HG02763 (cell line): ENCODE data around the gene SPATS2.
"Not testable (repeated sequence)": the region's sequence is repeated elsewhere in the genome, so short reads cannot be mapped to it uniquely, and the experiment has no call there.

ENCODE experiments used
- ATAC-seq: cut with Tn5 transposase; IDR thresholded peaks from one replicate; pipeline ENCODE4 v1.9.1; 2021; ENCODE audit warnings: mild to moderate bottlenecking, moderate library complexity; ENCODE audit not compliant: unreplicated experiment

SPATS2 gene

DNA sequence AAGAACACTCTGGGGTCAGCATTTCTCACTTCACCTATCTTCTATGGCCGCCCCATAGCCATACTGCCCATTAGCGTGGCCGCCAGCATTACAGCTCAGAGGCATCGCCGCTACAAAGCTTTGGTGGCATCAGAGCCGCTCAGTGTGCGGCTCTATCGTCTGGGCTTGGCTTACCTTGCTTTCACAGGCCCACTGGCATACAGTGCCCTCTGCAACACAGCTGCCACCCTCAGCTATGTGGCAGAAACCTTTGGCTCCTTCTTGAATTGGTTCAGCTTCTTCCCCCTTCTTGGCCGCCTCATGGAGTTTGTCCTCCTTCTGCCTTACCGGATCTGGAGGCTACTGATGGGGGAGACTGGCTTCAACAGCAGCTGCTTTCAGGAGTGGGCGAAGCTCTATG, 18.0 kb upstream of the SPATS2 start:
- no peak for ATAC-seq

- ATAC-seq, result no peak
These were observed 14.9 kb upstream of the SPATS2 start for GRCh38 chr12:49352351-49352750.

DNA sequence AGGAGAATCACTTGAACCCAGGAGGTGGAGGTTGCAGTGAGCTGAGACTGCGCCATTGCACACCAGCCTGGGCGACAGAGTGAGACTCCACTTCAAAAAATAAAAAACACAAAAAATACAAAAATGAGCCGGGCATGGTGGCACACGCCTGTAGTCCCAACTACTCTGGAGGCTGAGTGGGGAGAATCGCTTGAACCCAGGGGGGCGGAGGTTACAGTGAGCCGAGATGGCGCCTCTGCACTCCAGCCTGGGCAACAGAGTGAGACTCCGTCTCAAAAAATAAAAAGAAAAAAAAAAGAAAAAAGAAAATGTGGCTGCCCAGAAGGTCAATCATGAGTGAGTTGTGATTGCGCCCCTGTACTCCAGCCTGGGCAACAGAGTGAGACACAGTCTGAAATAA, 11.3 kb upstream of the SPATS2 start:
- no peak for ATAC-seq

DNA sequence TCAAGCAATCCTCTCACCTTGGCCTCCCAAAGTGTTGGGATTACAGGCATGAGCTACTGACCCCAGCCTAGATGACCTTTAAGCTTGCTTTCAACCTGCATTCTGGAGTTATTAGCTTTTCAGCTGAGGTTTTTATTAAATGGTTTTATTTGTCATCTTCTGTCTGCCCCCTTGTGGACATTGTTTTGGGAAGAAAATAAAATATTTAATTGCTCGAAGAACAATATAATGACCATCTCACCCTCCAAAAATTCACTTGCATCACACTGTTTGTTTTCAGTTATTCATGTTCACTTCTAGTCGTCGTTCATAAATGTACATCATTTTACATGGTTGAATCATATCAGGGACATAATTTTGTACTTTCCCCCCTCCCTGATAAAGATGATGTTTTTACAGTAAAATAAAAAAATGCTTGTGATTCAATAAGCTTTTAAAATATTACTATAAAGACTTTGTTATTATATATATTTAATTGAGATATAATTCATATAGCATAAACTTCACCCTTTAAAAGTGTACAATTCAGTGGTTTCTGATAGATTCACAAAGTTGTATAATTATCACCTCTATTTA, 10.1 kb upstream of the SPATS2 start:
- ATAC-seq, result no peak

- no peak for ATAC-seq
These were observed 8.7 kb upstream of the SPATS2 start for GRCh38 chr12:49358483-49359141.

- ATAC-seq, result no peak
These were observed 7.6 kb upstream of the SPATS2 start for GRCh38 chr12:49359671-49360070.

GRCh38 chr12:49362077-49362476, 5.2 kb upstream of the SPATS2 start:
- no peak for ATAC-seq

- no peak for ATAC-seq
These were observed 2.3 kb upstream of the SPATS2 start for GRCh38 chr12:49364989-49365388.

- no peak for ATAC-seq
These were observed 1.7 kb upstream of the SPATS2 start for GRCh38 chr12:49365542-49365941.

DNA sequence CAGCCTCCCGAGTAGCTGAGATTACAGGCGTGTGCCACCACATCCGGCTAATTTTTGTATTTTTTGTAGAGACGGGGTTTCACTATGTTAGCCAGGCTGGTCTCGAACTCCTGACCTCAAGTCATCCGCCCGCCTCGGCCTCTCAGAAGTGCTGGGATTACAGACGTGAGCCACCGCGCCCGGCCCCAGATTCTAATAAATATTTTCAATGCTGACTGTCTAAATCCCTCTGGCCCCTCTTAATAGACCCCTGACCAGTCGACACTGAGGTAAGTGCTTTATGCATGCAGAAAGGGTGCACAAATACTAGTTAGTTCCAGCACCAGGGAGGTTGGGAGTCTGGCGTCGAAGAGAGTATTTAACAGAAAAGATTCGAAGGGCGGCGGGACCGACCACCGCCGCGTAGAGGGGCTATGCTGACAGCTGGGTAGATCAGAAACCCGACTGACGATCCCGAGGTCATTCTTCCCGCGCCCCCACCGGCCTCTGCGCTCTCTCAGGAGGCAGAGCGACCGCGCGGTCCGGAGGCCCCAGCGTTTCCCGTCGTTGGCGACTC, 1.1 kb upstream of the SPATS2 start:
- no peak for ATAC-seq

- peak; percentile 75 for ATAC-seq
These were observed 446 bp upstream of the SPATS2 start for GRCh38 chr12:49366652-49367380.

DNA sequence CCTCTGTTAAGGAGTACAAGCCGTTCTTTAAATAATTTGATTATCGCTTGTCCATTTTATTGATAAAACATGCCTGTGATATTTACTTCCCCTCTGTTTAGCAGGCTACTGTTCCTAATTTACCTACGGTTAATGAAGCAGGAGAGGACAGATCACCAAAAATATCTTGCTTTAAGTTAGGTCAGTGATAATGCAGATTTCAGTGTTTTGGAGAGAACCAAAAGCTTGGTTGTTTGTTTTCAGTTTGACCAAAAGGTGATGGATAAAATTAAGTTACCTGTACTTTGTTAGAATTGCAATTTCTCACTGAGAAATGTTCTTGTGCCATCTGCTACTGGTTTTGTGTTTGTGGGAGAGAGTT, 958 bp downstream of the SPATS2 start:
- no peak for ATAC-seq

- ATAC-seq, result peak; percentile 35
These were observed 2.3 kb downstream of the SPATS2 start for GRCh38 chr12:49369411-49370145.

- no peak for ATAC-seq
These were observed 3.3 kb downstream of the SPATS2 start for GRCh38 chr12:49370539-49370938.

DNA sequence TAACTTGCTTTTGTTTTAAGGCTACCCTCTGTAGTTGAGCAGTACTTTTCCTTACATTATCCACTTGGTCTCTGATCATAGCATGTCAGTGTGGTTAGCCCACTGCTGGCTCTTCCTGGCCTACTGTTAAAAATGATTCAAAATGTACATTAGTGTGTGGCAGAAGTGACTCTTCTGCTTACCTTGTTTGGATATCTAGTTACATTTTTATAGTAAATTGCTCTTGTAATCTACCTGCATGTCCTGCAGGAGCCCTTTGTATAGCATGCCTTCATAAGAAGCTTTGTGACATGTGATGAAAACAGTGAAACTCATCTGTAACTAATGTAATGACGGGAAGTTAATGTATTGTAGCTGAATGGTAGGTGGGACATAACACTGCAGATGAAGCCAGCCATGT, 8.1 kb downstream of the SPATS2 start:
- no peak for ATAC-seq

DNA sequence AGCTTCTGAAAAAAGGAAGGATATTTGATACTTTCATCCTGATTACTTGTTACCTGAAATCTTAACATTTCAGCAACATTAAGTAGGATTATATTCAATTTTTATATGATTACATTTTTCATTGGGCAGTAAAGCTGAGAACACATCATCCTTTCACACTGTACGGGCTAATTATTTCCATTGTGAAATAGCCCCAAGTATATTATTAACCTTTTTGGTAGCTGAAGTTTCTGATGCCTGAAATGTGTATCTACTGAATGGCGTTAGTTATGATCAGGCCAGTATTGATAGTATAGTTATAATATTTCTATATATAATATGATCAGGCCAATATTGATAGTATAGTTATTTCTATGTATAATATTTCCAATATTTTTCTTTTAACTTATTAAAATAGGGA, 10.1 kb downstream of the SPATS2 start:
- ATAC-seq, result no peak

GRCh38 chr12:49380184-49380583, 12.9 kb downstream of the SPATS2 start:
- not testable (repeated sequence) for ATAC-seq

GRCh38 chr12:49388682-49389386, 21.6 kb downstream of the SPATS2 start:
- ATAC-seq, result no peak

DNA sequence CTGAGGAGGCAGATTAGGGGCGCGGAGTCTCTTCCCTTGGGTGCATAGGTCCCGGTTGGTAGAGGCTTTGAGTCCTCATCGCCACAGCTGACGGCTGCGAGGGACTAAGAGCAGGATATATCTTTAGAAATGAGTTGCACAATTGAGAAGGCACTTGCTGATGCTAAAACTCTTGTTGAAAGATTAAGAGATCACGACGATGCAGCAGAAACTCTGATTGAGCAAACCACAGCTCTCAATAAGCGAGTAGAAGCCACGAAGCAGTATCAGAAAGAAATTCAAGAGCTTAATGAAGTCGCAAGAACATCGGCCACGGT, 22.1 kb downstream of the SPATS2 start:
- ATAC-seq, result no peak

- ATAC-seq, result no peak
These were observed 29.7 kb downstream of the SPATS2 start for GRCh38 chr12:49397000-49397399.

DNA sequence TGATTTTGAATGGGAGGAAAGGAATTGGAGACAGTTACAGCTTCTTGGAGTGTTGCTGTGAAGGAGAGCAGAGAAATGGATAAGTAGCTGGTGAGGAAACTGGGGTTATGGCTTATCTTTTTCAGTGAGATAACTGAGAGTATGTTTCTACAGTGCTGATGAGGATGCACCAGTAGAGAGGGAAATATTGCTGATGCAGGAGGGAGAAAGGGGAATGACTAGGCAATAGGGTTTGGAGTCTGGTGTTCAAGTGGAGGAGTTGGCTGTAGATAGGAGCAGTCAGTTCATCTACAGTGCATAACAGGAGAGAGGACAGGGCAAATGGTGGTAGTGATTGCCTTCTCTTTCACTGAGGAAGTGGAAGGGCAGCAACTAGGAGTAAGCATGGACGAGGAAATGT, 33.0 kb downstream of the SPATS2 start:
- no peak for ATAC-seq
